HG02981 (cell line): ENCODE results near the gene NIPBL.
"Not testable (repeated sequence)": the region's sequence is repeated elsewhere in the genome, so short reads cannot be mapped to it uniquely, and the experiment has no call there.

Source experiments
- ATAC-seq: cut with Tn5 transposase; IDR thresholded peaks from one replicate; pipeline ENCODE4 v1.9.1; 2021; ENCODE audit warnings: mild to moderate bottlenecking, moderate library complexity; ENCODE audit not compliant: unreplicated experiment

NIPBL gene

GRCh38 chr5:36901077-36901476 lies 24.5 kb downstream of the NIPBL start:
- ATAC-seq: not testable (repeated sequence)

- no peak for ATAC-seq
Measured at GRCh38 chr5:36901856-36902255, 25.3 kb downstream of the NIPBL start.

- no peak for ATAC-seq
Measured at GRCh38 chr5:36902353-36902752, 25.8 kb downstream of the NIPBL start.

- ATAC-seq: no peak
Measured at GRCh38 chr5:36904677-36905076, 28.1 kb downstream of the NIPBL start.

- no peak for ATAC-seq
Measured at GRCh38 chr5:36908544-36909260, 32.1 kb downstream of the NIPBL start.

GRCh38 chr5:36915653-36916052 lies 39.1 kb downstream of the NIPBL start:
- ATAC-seq: no peak

GRCh38 chr5:36916614-36917013 lies 40.0 kb downstream of the NIPBL start:
- ATAC-seq: not testable (repeated sequence)

GRCh38 chr5:36917358-36917757 lies 40.8 kb downstream of the NIPBL start:
- ATAC-seq: not testable (repeated sequence)

GRCh38 chr5:36919238-36919637 lies 42.7 kb downstream of the NIPBL start:
- ATAC-seq: no peak

- no peak for ATAC-seq
Measured at GRCh38 chr5:36919650-36920049, 43.1 kb downstream of the NIPBL start.

- ATAC-seq: peak; percentile 47
Measured at GRCh38 chr5:36928947-36929346, 52.4 kb downstream of the NIPBL start.

GRCh38 chr5:36929438-36929837 lies 52.9 kb downstream of the NIPBL start:
- ATAC-seq: no peak

GRCh38 chr5:36932056-36932455 lies 55.5 kb downstream of the NIPBL start:
- no peak for ATAC-seq

- no peak for ATAC-seq
Measured at GRCh38 chr5:36932699-36933098, 56.1 kb downstream of the NIPBL start.

- ATAC-seq: no peak
Measured at GRCh38 chr5:36934740-36935356, 58.3 kb downstream of the NIPBL start.

GRCh38 chr5:36935805-36936204 lies 59.2 kb downstream of the NIPBL start:
- no peak for ATAC-seq

- no peak for ATAC-seq
Measured at GRCh38 chr5:36936309-36936708, 59.7 kb downstream of the NIPBL start.

- no peak for ATAC-seq
Measured at GRCh38 chr5:36938129-36938528, 61.6 kb downstream of the NIPBL start.

- no peak for ATAC-seq
Measured at GRCh38 chr5:36939969-36940858, 63.6 kb downstream of the NIPBL start.

- ATAC-seq: no peak
Measured at GRCh38 chr5:36943584-36943983, 67.0 kb downstream of the NIPBL start.

- no peak for ATAC-seq
Measured at GRCh38 chr5:36944024-36944423, 67.5 kb downstream of the NIPBL start.
